Esophagus (tissue), 2 donors: ENCODE data around the gene OR6B1. TPM values are rescaled to one million over a fixed set of nuclear protein-coding genes. Genes with fewer than 3 reads are reported as not detected.

ENCODE experiments used
- H3K27ac ChIP-seq, 2 donors: one replicate each; pipeline ENCODE4 v1.5.1; 2013; ENCODE audit warnings: low read depth in 2 of 2, mild to moderate bottlenecking in 2 of 2, inconsistent platforms in 1 of 2, low read length in 1 of 2, moderate library complexity in 1 of 2
- H3K27me3 ChIP-seq, 2 donors: one replicate each; pipeline ENCODE4 v1.6.1; 2013; ENCODE audit warnings: low read length in 2 of 2, control low read depth in 1 of 2, mild to moderate bottlenecking in 1 of 2; ENCODE audit not compliant: insufficient read depth in 2 of 2, control insufficient read depth in 1 of 2
- H3K36me3 ChIP-seq, 2 donors: one replicate each; pipeline ENCODE4 v1.6.1; 2013; ENCODE audit warnings: low read length in 1 of 2; ENCODE audit not compliant: control insufficient read depth in 2 of 2, insufficient read depth in 2 of 2
- H3K4me1 ChIP-seq, 2 donors: one replicate each; pipeline ENCODE4 v1.6.1; 2013; ENCODE audit warnings: low read length in 1 of 2; ENCODE audit not compliant: control insufficient read depth in 2 of 2, insufficient read depth in 2 of 2
- H3K4me3 ChIP-seq, 2 donors: one replicate each; pipeline ENCODE4 v1.5.1; 2013; ENCODE audit warnings: low read length in 2 of 2, mild to moderate bottlenecking in 2 of 2, low read depth in 1 of 2, moderate library complexity in 1 of 2
- H3K9me3 ChIP-seq, 2 donors: one replicate each; pipeline ENCODE4 v1.6.1; 2013; ENCODE audit warnings: mild to moderate bottlenecking in 2 of 2, low read depth in 1 of 2, low read length in 1 of 2, moderate library complexity in 1 of 2; ENCODE audit not compliant: control insufficient read depth in 2 of 2, insufficient read depth in 1 of 2
- WGBS, 2 donors: extraction: QIAGEN DNeasy Blood & Tissue Kit; methylation state at CpG; one replicate each; pipeline ENCODE4 v1.1.7; 2013; 5-methylcytosine and 5-hydroxymethylcytosine counted together
- polyA plus RNA-seq, 2 donors: library from polyadenylated mRNA; stranded (reverse); fragments of 200-250 nt; gene quantifications; one replicate each; pipeline ENCODE4 v1.2.3, GENCODE V29; 2013
- donor health status: healthy with polysubstance abuse.
- donor health status: Bipolar disorder and iron deficiency.

The OR6B1 gene
- not detected for polyA plus RNA-seq

DNA sequence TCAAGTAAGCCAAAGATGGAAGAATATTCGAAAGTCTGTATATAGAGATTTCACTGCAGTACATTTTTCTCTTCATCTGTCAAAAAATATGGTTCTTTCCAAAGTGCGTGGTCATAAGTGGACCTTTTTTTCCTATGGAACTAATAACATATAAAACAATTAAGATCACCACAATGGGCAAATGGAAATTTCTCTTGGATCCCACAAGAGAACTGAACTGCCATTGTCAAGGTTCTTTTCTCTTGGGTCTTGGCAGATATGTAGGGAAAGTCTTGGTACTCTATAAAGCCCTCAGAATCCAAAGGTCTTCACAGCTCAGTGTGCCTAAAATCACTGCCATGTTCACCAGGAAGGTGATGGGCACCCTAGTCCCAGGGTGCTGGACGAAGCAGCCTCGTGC, at the start of gene OR6B1:
Gene OR6B1 (plus strand): TSS at position 301 of the 400 bp plus-strand sequence. CDS start 3,677 bp downstream, outside the sequence.
- Histone ChIP-seq H3K27ac (no peak within 1 kb of the TSS), H3K4me3 (no peak within 1 kb of the TSS), H3K36me3 (no peaks in the 10 kb centered on the region), H3K9me3 (no peaks in the 10 kb centered on the region), H3K4me1 (no peaks in the 10 kb centered on the region), H3K27me3 (no peaks in the 10 kb centered on the region)
- WGBS, 2 donors: 76 to 83% methylated on average over 4 of the region's 4 CpGs

DNA sequence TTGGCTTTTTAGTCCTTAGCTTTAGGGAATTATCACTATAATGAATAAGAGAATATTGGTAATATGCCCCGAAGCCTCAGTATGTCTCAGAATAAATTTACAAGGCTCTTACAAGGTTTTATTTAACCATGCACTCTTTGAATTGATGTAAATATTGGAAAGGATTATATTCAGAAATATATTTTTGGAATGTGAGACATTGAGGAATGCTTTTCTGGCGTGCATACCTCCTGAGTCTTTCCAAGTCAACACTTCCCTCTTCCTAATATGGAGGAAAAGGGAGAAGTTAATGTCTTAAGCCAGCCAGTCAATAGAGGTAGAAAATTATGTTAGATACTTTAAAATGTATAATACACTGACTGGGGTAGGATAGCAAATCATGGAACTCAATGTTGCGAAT, 46.7 kb upstream of the OR6B1 start:
- Histone ChIP-seq H3K27ac (no peak overlapping the region), H3K36me3 (no peaks in the 10 kb centered on the region), H3K27me3 (no peaks in the 10 kb centered on the region), H3K4me1 (no peaks in the 10 kb centered on the region), H3K9me3 (no peaks in the 10 kb centered on the region), H3K4me3 (no peak overlapping the region)
- 55 to 71% methylated on average over 3 of the region's 3 CpGs for WGBS, 2 donors

DNA sequence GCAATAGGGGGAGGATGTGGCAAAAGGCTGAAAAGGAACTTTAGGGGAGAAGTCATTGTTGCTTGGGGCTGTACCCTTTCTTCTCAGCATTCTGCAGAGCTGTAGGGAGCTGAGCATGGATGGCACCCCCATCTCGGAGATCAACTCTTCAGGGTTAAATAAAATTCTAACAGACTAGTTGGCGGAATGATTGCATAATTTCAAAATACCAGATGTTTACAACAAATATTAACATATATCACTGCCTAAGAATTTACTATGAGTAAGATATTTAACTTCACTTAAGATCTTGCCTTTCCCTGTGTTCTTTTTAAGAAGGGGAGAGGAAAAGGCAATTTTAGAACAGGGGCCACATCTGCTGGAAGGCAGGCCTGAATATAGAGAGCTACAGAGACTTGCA, 46.0 kb upstream of the OR6B1 start:
- Histone ChIP-seq H3K27me3 (no peaks in the 10 kb centered on the region), H3K4me1 (no peaks in the 10 kb centered on the region), H3K4me3 (no peak overlapping the region), H3K27ac (no peak overlapping the region), H3K9me3 (no peaks in the 10 kb centered on the region), H3K36me3 (no peaks in the 10 kb centered on the region)
- WGBS, 2 donors: 75 to 82% methylated on average over 2 of the region's 2 CpGs

DNA sequence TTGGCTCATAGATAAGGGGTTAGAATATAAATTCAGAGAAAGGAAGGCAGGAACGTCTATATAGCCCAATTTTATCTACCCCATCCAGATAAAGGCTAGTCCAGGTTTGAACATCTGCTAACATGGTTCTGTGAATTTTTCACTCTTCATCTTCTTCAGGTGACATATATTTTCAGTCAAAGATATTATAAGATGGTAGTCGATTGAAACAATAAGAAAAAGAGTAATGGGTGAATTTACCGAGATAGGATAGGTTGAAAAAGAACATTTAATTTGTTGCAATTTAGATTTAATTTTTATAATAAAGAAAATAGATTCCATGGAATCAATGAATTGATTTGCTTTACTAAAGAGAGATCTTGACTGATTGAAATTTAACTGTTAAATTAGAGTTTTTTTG, 45.6 kb upstream of the OR6B1 start, which contains the start of gene OR2F1:
Gene OR2F1 (plus strand): TSS at position 301 of the 400 bp plus-strand sequence. CDS start 5,127 bp downstream, outside the sequence.
- H3K9me3 ChIP-seq: no peaks in the 10 kb centered on the region
- no peak within 1 kb of the TSS for H3K4me3 ChIP-seq
- H3K36me3 ChIP-seq: no peaks in the 10 kb centered on the region
- H3K27ac ChIP-seq: no peak within 1 kb of the TSS
- H3K27me3 ChIP-seq: no peaks in the 10 kb centered on the region
- 75 to 85% methylated on average over 3 of the region's 3 CpGs for WGBS, 2 donors
- no peaks in the 10 kb centered on the region for H3K4me1 ChIP-seq

DNA sequence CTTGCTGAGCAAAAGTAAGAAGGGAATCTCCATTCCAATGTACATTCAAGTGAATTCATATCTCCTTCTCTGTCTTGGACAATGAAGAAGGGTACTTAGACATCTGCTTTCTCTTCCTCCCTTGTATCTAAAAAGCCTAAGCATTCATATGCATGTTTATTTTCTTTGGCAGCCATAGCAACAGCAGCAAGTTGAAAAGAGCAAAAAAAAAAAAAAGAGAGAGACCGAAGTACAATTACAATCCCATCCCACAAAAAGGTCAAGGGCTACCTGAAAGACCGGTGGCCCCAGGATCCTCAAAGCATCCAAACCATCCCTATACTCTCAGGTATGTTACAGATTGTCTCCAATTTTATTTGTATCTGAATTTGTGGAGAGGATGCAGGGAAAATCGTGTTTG, 41.3 kb upstream of the OR6B1 start:
- no peaks in the 10 kb centered on the region for H3K36me3 ChIP-seq
- H3K27ac ChIP-seq: no peak overlapping the region
- no peaks in the 10 kb centered on the region for H3K9me3 ChIP-seq
- H3K4me3 ChIP-seq: no peak overlapping the region
- H3K4me1 ChIP-seq: no peaks in the 10 kb centered on the region
- WGBS, 2 donors: 39 to 55% methylated on average over 3 of the region's 3 CpGs
- H3K27me3 ChIP-seq: no peaks in the 10 kb centered on the region

DNA sequence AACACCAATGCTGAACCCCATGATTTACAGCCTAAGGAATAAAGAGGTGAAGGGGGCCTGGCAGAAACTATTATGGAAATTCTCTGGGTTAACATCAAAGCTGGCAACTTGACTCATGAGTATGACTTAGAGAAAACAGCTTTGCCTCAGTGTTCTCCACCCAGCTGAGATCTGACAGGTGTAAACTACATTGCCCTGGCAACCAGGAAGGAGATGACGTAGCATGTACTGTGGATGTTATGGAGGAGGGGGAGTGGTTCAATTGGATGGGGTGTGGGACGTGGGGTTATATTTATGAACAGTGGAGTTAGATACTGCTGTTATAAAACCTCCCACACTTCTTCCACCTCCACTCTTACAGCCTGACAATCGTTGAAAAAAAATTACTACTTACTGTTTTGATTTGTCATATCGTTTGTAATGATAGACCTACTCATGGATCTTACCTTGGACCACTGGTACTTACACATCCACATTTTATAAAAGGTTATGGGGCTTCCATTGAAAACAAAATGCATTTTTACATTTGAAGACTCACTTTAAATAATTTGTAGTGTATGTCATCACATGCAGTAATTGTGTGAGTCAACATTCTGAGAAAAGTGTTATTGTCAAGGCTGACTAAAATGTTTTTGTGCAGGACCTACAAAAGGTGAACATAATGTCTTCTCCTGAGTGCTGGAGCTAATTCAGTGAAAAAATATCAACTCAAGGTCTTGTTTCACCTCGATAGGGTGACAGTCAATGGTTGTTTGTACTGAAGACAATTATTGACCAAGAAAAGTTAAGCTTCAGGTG, 39.1 kb upstream of the OR6B1 start:
- Histone ChIP-seq H3K9me3 (no peaks in the 10 kb centered on the region), H3K4me1 (no peaks in the 10 kb centered on the region), H3K27ac (no peak overlapping the region), H3K27me3 (no peaks in the 10 kb centered on the region), H3K4me3 (no peak overlapping the region), H3K36me3 (no peaks in the 10 kb centered on the region)
- WGBS, 2 donors: 73 to 78% methylated on average over 5 of the region's 5 CpGs

DNA sequence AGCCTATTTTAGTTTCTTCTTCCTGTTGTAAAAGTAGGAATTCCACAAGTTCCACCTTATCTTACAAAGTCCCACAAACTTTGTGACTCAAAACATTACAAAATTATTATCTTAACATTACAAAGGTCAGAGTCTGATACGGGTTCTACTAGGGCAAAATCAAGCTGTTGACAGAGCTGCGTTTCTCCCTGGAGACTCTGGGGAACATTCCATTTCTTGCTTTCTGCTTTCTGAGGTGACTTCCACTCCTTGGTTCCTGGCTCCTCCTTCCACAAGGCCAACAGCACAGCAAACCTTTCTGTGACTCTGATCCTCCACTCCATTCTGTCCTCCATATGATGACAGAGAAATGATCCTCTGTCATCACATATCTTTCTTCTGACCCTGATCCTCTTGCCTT, 34.8 kb upstream of the OR6B1 start:
- no peaks in the 10 kb centered on the region for H3K27me3 ChIP-seq
- no peaks in the 10 kb centered on the region for H3K36me3 ChIP-seq
- no peaks in the 10 kb centered on the region for H3K4me1 ChIP-seq
- 59 to 63% methylated on average over 2 of the region's 2 CpGs for WGBS, 2 donors
- H3K9me3 ChIP-seq: no peaks in the 10 kb centered on the region
- H3K27ac ChIP-seq: no peak overlapping the region
- no peak overlapping the region for H3K4me3 ChIP-seq

DNA sequence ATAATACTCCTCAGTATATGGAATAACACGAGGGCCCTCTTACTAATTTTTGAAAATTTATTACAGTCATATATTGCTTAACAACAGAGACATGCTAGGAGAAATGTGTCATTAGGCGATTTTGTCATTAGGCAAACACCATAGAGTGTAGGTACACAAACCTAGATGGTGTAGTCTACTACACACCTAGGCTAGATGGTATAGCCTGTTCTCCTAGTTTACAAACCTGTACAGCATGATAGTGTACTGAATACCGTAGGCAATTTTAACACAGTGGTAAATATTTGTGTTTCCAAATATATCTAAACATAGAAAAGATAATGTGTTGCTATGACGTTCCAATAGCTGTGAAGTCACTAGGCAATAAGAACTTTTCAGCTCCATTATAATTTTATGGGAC, 32.7 kb upstream of the OR6B1 start:
- WGBS, 2 donors: 57% methylated on average over 4 of the region's 4 CpGs
- Histone ChIP-seq H3K9me3 (no peaks in the 10 kb centered on the region), H3K4me1 (no peaks in the 10 kb centered on the region), H3K27me3 (no peaks in the 10 kb centered on the region), H3K36me3 (no peaks in the 10 kb centered on the region), H3K27ac (no peak overlapping the region), H3K4me3 (no peak overlapping the region)

DNA sequence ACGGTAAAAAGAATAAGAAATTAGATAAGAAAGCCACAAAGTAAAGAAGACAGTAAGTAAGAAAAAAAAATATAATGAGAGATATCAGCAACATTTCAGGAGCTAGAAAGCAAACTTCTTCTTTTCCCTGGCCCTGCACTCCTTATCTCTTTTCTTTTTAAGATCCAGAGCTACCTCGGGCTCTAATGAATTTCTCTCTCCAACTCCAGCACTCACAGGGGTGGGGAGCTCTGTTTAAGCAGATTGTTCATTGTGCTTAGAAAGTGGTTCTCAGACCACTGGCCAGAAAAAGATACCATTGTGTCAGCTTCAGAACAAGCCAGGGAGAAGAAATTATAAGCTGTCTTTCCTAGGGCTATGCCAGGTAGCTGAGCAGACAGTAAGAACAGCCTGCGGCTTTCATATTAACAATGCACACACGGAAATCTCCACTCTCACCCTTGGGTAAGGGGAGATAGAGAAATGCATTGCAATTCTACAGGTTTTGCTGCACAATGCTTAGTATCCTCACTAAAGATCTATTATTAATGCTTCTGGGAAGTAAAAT, 26.2 kb upstream of the OR6B1 start:
- no peak overlapping the region for H3K4me3 ChIP-seq
- WGBS, 2 donors: 64 to 71% methylated on average over 4 of the region's 4 CpGs
- no peaks in the 10 kb centered on the region for H3K27me3 ChIP-seq
- H3K36me3 ChIP-seq: no peaks in the 10 kb centered on the region
- H3K4me1 ChIP-seq: no peaks in the 10 kb centered on the region
- H3K9me3 ChIP-seq: no peaks in the 10 kb centered on the region
- H3K27ac ChIP-seq: no peak overlapping the region

DNA sequence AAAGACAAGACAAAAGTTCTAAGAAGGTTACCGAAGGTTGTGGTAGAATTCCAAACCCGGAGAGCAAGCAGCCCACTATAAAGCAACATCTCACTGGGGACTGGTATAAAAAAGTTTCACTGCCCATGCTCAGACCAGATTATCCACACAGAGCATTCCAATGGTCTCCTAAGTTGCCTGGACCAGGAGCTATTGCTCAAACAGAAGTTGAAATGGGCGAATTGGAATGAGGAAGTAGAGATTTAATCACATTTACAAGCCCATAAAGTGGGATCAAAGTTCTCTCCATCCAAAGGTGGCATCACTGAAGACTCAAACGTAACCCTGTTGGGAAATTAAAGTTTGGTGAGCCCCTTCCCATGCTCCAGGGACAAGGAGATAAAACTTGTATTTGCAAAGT, 25.7 kb upstream of the OR6B1 start:
- Histone ChIP-seq H3K27me3 (no peaks in the 10 kb centered on the region), H3K27ac (no peak overlapping the region), H3K4me3 (no peak overlapping the region), H3K4me1 (no peaks in the 10 kb centered on the region), H3K36me3 (no peaks in the 10 kb centered on the region), H3K9me3 (no peaks in the 10 kb centered on the region)
- WGBS, 2 donors: 62 to 69% methylated on average over 4 of the region's 4 CpGs
